Trophoblast cell (in vitro differentiated cells and primary cell): Measurements from ENCODE around the gene EPB41L4B.

Source experiments
- DNase-seq, 2 donors: peaks; one replicate each; pipeline ENCODE4 v3.0.0-alpha.2; 2016
- H2AFZ ChIP-seq: 2 replicates; pipeline ENCODE4 v1.6.1; 2013; ENCODE audit warnings: low read length, moderate library complexity, mild to moderate bottlenecking; ENCODE audit not compliant: insufficient read depth, poor library complexity
- H2AK5ac ChIP-seq: 2 replicates; pipeline ENCODE4 v1.6.1; 2013; ENCODE audit warnings: mild to moderate bottlenecking, low read length
- H2BK120ac ChIP-seq: 2 replicates; pipeline ENCODE4 v1.6.1; 2013; ENCODE audit warnings: low read length, mild to moderate bottlenecking, moderate library complexity; ENCODE audit not compliant: insufficient read depth, poor library complexity
- H2BK12ac ChIP-seq: 2 replicates; pipeline ENCODE4 v1.6.1; 2013; ENCODE audit warnings: mild to moderate bottlenecking, low read length, moderate library complexity
- H2BK5ac ChIP-seq: 2 replicates; pipeline ENCODE4 v1.6.1; 2013; ENCODE audit warnings: low read length, low read depth, moderate library complexity, mild to moderate bottlenecking; ENCODE audit not compliant: poor library complexity
- H3K14ac ChIP-seq: 2 replicates; pipeline ENCODE4 v1.6.1; 2013; ENCODE audit warnings: mild to moderate bottlenecking, low read length
- H3K18ac ChIP-seq: 2 replicates; pipeline ENCODE4 v1.6.1; 2013; ENCODE audit warnings: mild to moderate bottlenecking, low read length
- H3K23ac ChIP-seq: 2 replicates; pipeline ENCODE4 v1.6.1; 2013; ENCODE audit warnings: low read length
- H3K27ac ChIP-seq: 2 replicates; pipeline ENCODE4 v1.5.1; 2013; ENCODE audit warnings: low read depth, mild to moderate bottlenecking, inconsistent platforms, low read length, moderate library complexity
- H3K27me3 ChIP-seq: 2 replicates; pipeline ENCODE4 v1.6.1; 2013; ENCODE audit warnings: inconsistent platforms, mild to moderate bottlenecking, low read length, moderate library complexity; ENCODE audit not compliant: insufficient read depth
- H3K36me3 ChIP-seq, 2 experiments: 1 replicate in 1 of 2; 2 replicates in 1 of 2; pipeline ENCODE4 v1.6.1; 2013; ENCODE audit warnings: low read length in 2 of 2, mild to moderate bottlenecking in 2 of 2, moderate library complexity in 1 of 2; ENCODE audit not compliant: insufficient read depth in 2 of 2, control insufficient read depth in 1 of 2
- H3K4ac ChIP-seq: 2 replicates; pipeline ENCODE4 v1.6.1; 2013; ENCODE audit warnings: low read depth, mild to moderate bottlenecking, low read length, moderate library complexity
- H3K4me1 ChIP-seq, 2 experiments: 1 replicate in 1 of 2; 2 replicates in 1 of 2; pipeline ENCODE4 v1.6.1; 2013; ENCODE audit warnings: low read length in 2 of 2, mild to moderate bottlenecking in 2 of 2, moderate library complexity in 1 of 2; ENCODE audit not compliant: insufficient read depth in 2 of 2, control insufficient read depth in 1 of 2
- H3K4me2 ChIP-seq: 2 replicates; pipeline ENCODE4 v1.6.1; 2013; ENCODE audit warnings: inconsistent platforms, mild to moderate bottlenecking, low read length, moderate library complexity
- H3K4me3 ChIP-seq: 2 replicates; pipeline ENCODE4 v1.5.1; 2013; ENCODE audit warnings: mild to moderate bottlenecking, low read depth, low read length, inconsistent platforms
- H3K79me1 ChIP-seq: one replicate; pipeline ENCODE4 v1.6.1; 2013; ENCODE audit warnings: low read length
- H3K79me2 ChIP-seq: 2 replicates; pipeline ENCODE4 v1.6.1; 2013; ENCODE audit warnings: low read length, mild to moderate bottlenecking; ENCODE audit not compliant: control insufficient read depth, insufficient read depth, poor library complexity
- H3K9ac ChIP-seq: 2 replicates; pipeline ENCODE4 v1.6.1; 2013; ENCODE audit warnings: mild to moderate bottlenecking, low read length
- H3K9me3 ChIP-seq: 2 replicates; pipeline ENCODE4 v1.6.1; 2013; ENCODE audit warnings: low read depth, mild to moderate bottlenecking, control low read depth, inconsistent platforms, low read length; ENCODE audit not compliant: insufficient read depth
- H4K12ac ChIP-seq: 2 replicates; pipeline ENCODE4 v1.6.1; 2013; ENCODE audit warnings: low read depth, mild to moderate bottlenecking, low read length, moderate library complexity
- H4K8ac ChIP-seq: 2 replicates; pipeline ENCODE4 v1.6.1; 2013; ENCODE audit warnings: low read depth, mild to moderate bottlenecking, low read length, moderate library complexity
- H4K91ac ChIP-seq: one replicate; pipeline ENCODE4 v1.6.1; 2013; ENCODE audit warnings: low read depth, mild to moderate bottlenecking, low read length, moderate library complexity
- WGBS: extraction: QIAGEN DNeasy Blood & Tissue Kit; methylation state at CpG from one replicate; pipeline ENCODE4 v1.1.7; 2013; ENCODE audit warnings: missing lambda C conversion rate; ENCODE audit not compliant: insufficient read length, insufficient coverage; ENCODE audit errors: extremely low coverage; 5-methylcytosine and 5-hydroxymethylcytosine counted together

EPB41L4B gene

GRCh38 chr9:109331353-109331752, 10.5 kb upstream of the EPB41L4B start:
- Histone ChIP-seq H4K8ac (peak overlapping the region; percentile 57), H3K4ac (no peak overlapping the region), H3K27me3 (no peaks in the 10 kb centered on the region), H2BK120ac (peak overlapping the region; percentile 64), H3K4me3 (no peak overlapping the region), H3K27ac (no peak overlapping the region), H3K14ac (no peak overlapping the region), H3K4me2 (no peak overlapping the region), H3K23ac (no peak overlapping the region), H2BK5ac (no peak overlapping the region), H2BK12ac (peak overlapping the region; percentile 73), H3K79me2 (no peaks in the 10 kb centered on the region), H3K9ac (no peak overlapping the region), H3K18ac (no peak overlapping the region), H3K36me3 (no peaks in the 10 kb centered on the region), H3K79me1 (peaks cover 4% of the 10 kb centered on the region), H3K9me3 (no peaks in the 10 kb centered on the region), H4K91ac (no peak overlapping the region), H3K4me1 (peaks cover 13 to 14% of the 10 kb centered on the region in 2 experiments), H2AK5ac (peak overlapping the region; percentile 88), H4K12ac (no peak overlapping the region), H2AFZ (no peak overlapping the region)
- DNase-seq = peak in 1 of 2 donors; percentile 16
- WGBS = no CpG with 5 or more reads among the region's 5 CpGs

- no peak for DNase-seq
- H2BK120ac ChIP-seq = no peak overlapping the region
- no CpG with 5 or more reads among the region's 11 CpGs for WGBS
Observed at GRCh38 chr9:109329638-109330258, 8.9 kb upstream of the EPB41L4B start.

GRCh38 chr9:109328978-109329637, 8.2 kb upstream of the EPB41L4B start:
- Histone ChIP-seq H3K4ac (no peak overlapping the region), H2AK5ac (peak overlapping the region; percentile 63), H3K27ac (no peak overlapping the region), H3K9me3 (no peaks in the 10 kb centered on the region), H2AFZ (no peak overlapping the region), H3K36me3 (no peaks in the 10 kb centered on the region), H2BK12ac (peak overlapping the region; percentile 88), H4K8ac (peak overlapping the region; percentile 15), H3K27me3 (no peaks in the 10 kb centered on the region), H4K12ac (no peak overlapping the region), H4K91ac (peak overlapping the region; percentile 60), H3K4me3 (no peak overlapping the region), H2BK5ac (no peak overlapping the region), H3K18ac (peak overlapping the region; percentile 52), H3K79me2 (no peaks in the 10 kb centered on the region), H3K9ac (no peak overlapping the region), H3K4me2 (no peak overlapping the region), H3K23ac (no peak overlapping the region), H3K14ac (peak overlapping the region; percentile 37), H2BK120ac (peak overlapping the region; percentile 57), H3K79me1 (peaks cover 4% of the 10 kb centered on the region), H3K4me1 (peaks cover 12 to 14% of the 10 kb centered on the region in 2 experiments)
- no CpG with 5 or more reads among the region's 12 CpGs for WGBS
- no peak for DNase-seq

More at GRCh38 chr9:109329638-109330258, 8.9 kb upstream of the EPB41L4B start:
- no peaks in the 10 kb centered on the region for H3K79me2 ChIP-seq
- no peak overlapping the region for H3K27ac ChIP-seq
- no peak overlapping the region for H2AK5ac ChIP-seq
- no peak overlapping the region for H3K4ac ChIP-seq
- no peaks in the 10 kb centered on the region for H3K27me3 ChIP-seq
- H3K4me2 ChIP-seq = no peak overlapping the region
- no peaks in the 10 kb centered on the region for H3K9me3 ChIP-seq
- H3K18ac ChIP-seq = no peak overlapping the region
- no peak overlapping the region for H4K12ac ChIP-seq
- H3K14ac ChIP-seq = no peak overlapping the region
- H3K23ac ChIP-seq = no peak overlapping the region
- no peak overlapping the region for H2BK5ac ChIP-seq
- peak overlapping the region; percentile 18 for H4K8ac ChIP-seq
- H3K79me1 ChIP-seq = peaks cover 4% of the 10 kb centered on the region
- H4K91ac ChIP-seq = no peak overlapping the region
- no peaks in the 10 kb centered on the region for H3K36me3 ChIP-seq
- no peak overlapping the region for H2BK12ac ChIP-seq
- H3K4me1 ChIP-seq = peaks cover 12 to 14% of the 10 kb centered on the region in 2 experiments
- H3K4me3 ChIP-seq = no peak overlapping the region
- peak overlapping the region; percentile 6 for H2AFZ ChIP-seq
- no peak overlapping the region for H3K9ac ChIP-seq

GRCh38 chr9:109325089-109325488, 4.2 kb upstream of the EPB41L4B start:
- DNase-seq = no peak

More at GRCh38 chr9:109325089-109325488, 4.2 kb upstream of the EPB41L4B start:
- no peak overlapping the region for H2BK120ac ChIP-seq
- H3K27me3 ChIP-seq = no peaks in the 10 kb centered on the region
- no peak overlapping the region for H2AK5ac ChIP-seq
- H4K12ac ChIP-seq = no peak overlapping the region
- H3K4me3 ChIP-seq = no peak overlapping the region
- no peak overlapping the region for H2BK5ac ChIP-seq
- H4K8ac ChIP-seq = no peak overlapping the region
- no peak overlapping the region for H3K18ac ChIP-seq
- no peak overlapping the region for H3K4me2 ChIP-seq
- no peaks in the 10 kb centered on the region for H3K9me3 ChIP-seq
- H3K27ac ChIP-seq = no peak overlapping the region
- no peak overlapping the region for H2BK12ac ChIP-seq
- no peak overlapping the region for H3K4ac ChIP-seq
- H2AFZ ChIP-seq = no peak overlapping the region
- no peaks in the 10 kb centered on the region for H3K36me3 ChIP-seq
- peaks cover 6% of the 10 kb centered on the region for H3K79me1 ChIP-seq
- no peak overlapping the region for H3K23ac ChIP-seq
- peaks cover 7 to 14% of the 10 kb centered on the region in 2 experiments for H3K4me1 ChIP-seq
- no peak overlapping the region for H4K91ac ChIP-seq
- no peak overlapping the region for H3K14ac ChIP-seq
- no peak overlapping the region for H3K9ac ChIP-seq
- no peaks in the 10 kb centered on the region for H3K79me2 ChIP-seq
